GM06990 (cell line): ENCODE measurements around the gene COL18A1.

ENCODE experiments used
- DNase-seq: peaks from one replicate; pipeline ENCODE4 v3.0.0-alpha.2; 2011; ENCODE audit not compliant: insufficient read length; ENCODE audit errors: extremely low read depth
- H3K27me3 ChIP-seq: replicated peaks from 2 replicates; pipeline ENCODE4 v1.6.0; 2011; ENCODE audit warnings: low read length; ENCODE audit not compliant: control insufficient read depth, insufficient read depth
- H3K36me3 ChIP-seq: 2 replicates; pipeline ENCODE4 v1.5.1; 2011; ENCODE audit warnings: low read length; ENCODE audit not compliant: control insufficient read depth, insufficient read depth
- H3K4me3 ChIP-seq: replicated peaks from 2 replicates; pipeline ENCODE4 v1.5.1; 2011; ENCODE audit warnings: low read depth, mild to moderate bottlenecking, control low read depth, low read length
- CTCF ChIP-seq: IDR thresholded peaks from 2 replicates; pipeline ENCODE4 v1.5.1; 2011; ENCODE audit warnings: low read length, control low read depth, mild to moderate bottlenecking, inconsistent platforms; ENCODE audit not compliant: insufficient read depth, poor library complexity, severe bottlenecking

Gene COL18A1

GRCh38 chr21:45405271-45405818, 380 bp downstream of the COL18A1 start:
- H3K36me3 ChIP-seq, result no peaks in the 10 kb centered on the region
- no peak overlapping the region for H3K4me3 ChIP-seq

GRCh38 chr21:45405819-45406762, 1.1 kb downstream of the COL18A1 start:
- Histone ChIP-seq H3K27me3 (peaks cover 4% of the 10 kb centered on the region), H3K4me3 (no peak overlapping the region), H3K36me3 (no peaks in the 10 kb centered on the region)
- DNase-seq, result no peak
- no peak for TF ChIP-seq CTCF

More at GRCh38 chr21:45405271-45405818, 380 bp downstream of the COL18A1 start:
- no peak for DNase-seq
- H3K27me3 ChIP-seq, result peaks cover 4% of the 10 kb centered on the region
- no peak for TF ChIP-seq CTCF

DNA sequence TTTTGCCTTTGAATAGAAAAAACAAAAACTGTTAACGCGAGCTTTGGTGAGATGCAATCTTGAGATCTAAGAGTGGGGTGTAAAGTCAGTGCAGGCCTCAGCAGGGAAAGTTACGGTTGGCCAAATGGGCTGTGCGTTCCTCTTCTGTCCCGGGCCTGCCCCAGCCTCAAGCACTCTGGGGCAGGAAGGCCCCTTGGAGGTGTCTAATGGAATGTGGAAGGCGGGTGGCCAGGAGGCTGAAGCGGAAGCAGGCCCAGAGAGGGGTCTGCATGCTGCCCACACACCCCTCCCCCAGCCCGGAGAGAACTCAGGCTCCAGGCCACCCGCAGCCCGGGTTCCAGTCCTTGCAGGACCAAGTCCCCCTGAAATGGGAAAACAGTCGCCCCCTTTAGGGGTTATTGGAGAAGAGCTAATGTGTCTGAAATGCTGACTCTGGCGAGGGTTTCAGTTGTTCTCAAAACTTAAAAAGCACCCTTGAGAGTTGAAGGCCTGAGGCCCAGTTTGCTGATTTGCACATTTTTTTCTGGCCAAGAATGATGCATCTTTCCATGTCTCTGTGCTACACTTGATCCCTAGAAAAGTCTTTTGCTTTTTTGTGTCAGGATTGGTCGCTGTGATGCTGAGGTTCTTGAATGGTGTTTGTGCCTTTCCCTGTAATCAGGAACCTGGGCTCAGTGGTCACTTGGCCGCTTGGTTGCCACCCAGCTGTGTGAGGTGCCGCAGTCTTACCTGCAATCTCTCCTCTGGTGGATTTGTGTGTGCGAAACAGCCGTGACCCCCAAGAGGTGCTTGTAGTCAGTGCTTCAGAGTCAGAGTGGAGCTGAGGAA, 2.0 kb downstream of the COL18A1 start:
- no peak for TF ChIP-seq CTCF
- Histone ChIP-seq H3K4me3 (no peak overlapping the region), H3K36me3 (no peaks in the 10 kb centered on the region), H3K27me3 (peaks cover 4% of the 10 kb centered on the region)
- no peak for DNase-seq

DNA sequence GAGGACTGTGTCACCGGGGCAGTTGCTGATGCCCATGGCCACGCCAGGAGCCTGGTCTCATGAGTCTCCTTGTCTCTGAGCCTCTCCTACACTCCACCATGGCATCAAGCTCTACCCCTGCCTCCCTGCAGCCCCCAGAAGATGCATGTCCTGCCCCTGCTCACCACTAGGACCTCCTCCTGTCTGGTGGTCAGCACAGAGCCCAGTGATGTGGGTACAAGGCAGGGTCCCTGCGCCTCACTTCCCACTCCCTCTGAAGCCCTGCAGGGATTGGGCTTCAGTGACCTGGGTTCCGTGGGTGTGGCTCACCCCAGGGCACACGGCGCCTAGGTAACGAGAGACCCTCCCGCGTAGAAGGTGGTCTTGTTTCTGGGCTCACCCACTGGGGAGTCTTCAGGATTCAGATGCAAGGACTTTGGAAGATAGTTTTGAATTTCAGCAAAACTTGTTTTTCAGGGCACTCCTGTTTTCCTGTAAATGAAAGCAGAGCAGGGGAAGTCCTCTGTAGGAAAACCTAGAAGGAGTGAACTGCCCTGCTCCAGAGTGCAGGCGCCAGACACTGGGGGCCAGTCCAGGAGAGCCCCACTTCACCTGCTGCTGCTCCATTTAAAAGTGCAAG, 2.8 kb downstream of the COL18A1 start:
- Histone ChIP-seq H3K36me3 (no peaks in the 10 kb centered on the region), H3K27me3 (peaks cover 4% of the 10 kb centered on the region), H3K4me3 (no peak overlapping the region)
- DNase-seq, result no peak
- TF ChIP-seq CTCF, result no peak

- Histone ChIP-seq H3K36me3 (no peaks in the 10 kb centered on the region), H3K4me3 (no peak overlapping the region), H3K27me3 (peaks cover 3% of the 10 kb centered on the region)
- no peak for TF ChIP-seq CTCF
- no peak for DNase-seq
Observed at GRCh38 chr21:45408271-45408791, 3.4 kb downstream of the COL18A1 start.
